Suprapubic skin (tissue), 4 donors: ENCODE results near the gene FAM78A. TPM values are rescaled to one million over a fixed set of nuclear protein-coding genes. Genes with fewer than 3 reads are reported as not detected.
A peak's percentile ranks its signal among the peaks of the same experiment; 100 is the strongest.

Experiments
- DNase-seq, 2 donors: peaks; one replicate each; pipeline ENCODE4 v3.0.0-alpha.2; 2019; ENCODE audit warnings: low spot score in 2 of 2
- H3K27ac ChIP-seq: fragments of 200-600 bp; sonication (generic); one replicate; pipeline ENCODE4 v1.5.1; 2019
- H3K27me3 ChIP-seq: fragments of 200-600 bp; sonication (generic); one replicate; pipeline ENCODE4 v1.5.1; 2019
- H3K36me3 ChIP-seq: fragments of 200-600 bp; sonication (generic); one replicate; pipeline ENCODE4 v1.5.1; 2019
- H3K4me1 ChIP-seq: fragments of 200-600 bp; sonication (generic); one replicate; pipeline ENCODE4 v1.5.1; 2019
- H3K4me3 ChIP-seq: fragments of 200-600 bp; sonication (generic); one replicate; pipeline ENCODE4 v1.5.1; 2019; ENCODE audit warnings: mild to moderate bottlenecking
- H3K9me3 ChIP-seq: fragments of 200-600 bp; sonication (generic); one replicate; pipeline ENCODE4 v1.5.1; 2019
- CTCF ChIP-seq, 2 donors: fragments of 200-600 bp in 1 of 2; fragments of 450-650 bp in 1 of 2; sonication (generic) in 1 of 2; IDR thresholded peaks; one replicate each; pipeline ENCODE4 v1.5.1; 2016 to 2019; ENCODE audit warnings: antibody characterized with exemption in 2 of 2, mild to moderate bottlenecking in 1 of 2, moderate library complexity in 1 of 2
- EP300 ChIP-seq: sonication (generic); formaldehyde crosslinking; IDR thresholded peaks from one replicate; pipeline ENCODE4 v1.6.1; 2017; ENCODE audit warnings: antibody characterized with exemption
- POLR2A ChIP-seq, 2 donors: fragments of 450-650 bp; IDR thresholded peaks; one replicate each; pipeline ENCODE4 v1.6.1; 2017; ENCODE audit warnings: antibody characterized with exemption in 2 of 2, mild to moderate bottlenecking in 2 of 2, moderate library complexity in 2 of 2
- POLR2AphosphoS5 ChIP-seq, 3 donors: sonication (generic); formaldehyde crosslinking; IDR thresholded peaks; one replicate each; pipeline ENCODE4 v1.6.1; 2017; ENCODE audit warnings: antibody characterized with exemption in 3 of 3
- WGBS: methylation state at CpG from one replicate; pipeline ENCODE4 v1.1.5; 2018; 5-methylcytosine and 5-hydroxymethylcytosine counted together
- total RNA-seq, 4 donors: library from RNA; depleted of rRNA; stranded (reverse); fragments of >200 nt; gene quantifications; one replicate each; pipeline ENCODE4 v1.1.0, GENCODE V29; 2016

FAM78A gene
- total RNA-seq, 4 donors from 2014 or later: 0.81 to 2.0 (median 1.3) TPM

- Histone ChIP-seq H3K4me1 (peaks cover 19% of the 10 kb centered on the region), H3K4me3 (peak overlapping the region; percentile 70), H3K27me3 (peaks cover 7% of the 10 kb centered on the region), H3K27ac (peak overlapping the region; percentile 65), H3K36me3 (no peaks in the 10 kb centered on the region), H3K9me3 (no peaks in the 10 kb centered on the region)
- whole genome bisulfite sequencing: 77% methylated on average over 15 of the region's 18 CpGs
- no peak for DNase-seq
- no peak for TF ChIP-seq POLR2AphosphoS5 (IDR thresholded peaks at IDR 0.05)
- TF ChIP-seq EP300: no peak
- TF ChIP-seq POLR2A (IDR thresholded peaks at IDR 0.05): no peak
- no peak for TF ChIP-seq CTCF (IDR thresholded peaks at IDR 0.05)
These were observed 1.5 kb downstream of the FAM78A start for GRCh38 chr9:131274674-131275331.

GRCh38 chr9:131273856-131274673 lies 2.2 kb downstream of the FAM78A start:
- peaks cover 19% of the 10 kb centered on the region for H3K4me1 ChIP-seq
- no peak for DNase-seq
- no peak for TF ChIP-seq POLR2A (IDR thresholded peaks at IDR 0.05)
- TF ChIP-seq EP300: no peak
- no peak for TF ChIP-seq POLR2AphosphoS5 (IDR thresholded peaks at IDR 0.05)
- no peak for TF ChIP-seq CTCF (IDR thresholded peaks at IDR 0.05)
- H3K27ac ChIP-seq: peak overlapping the region; percentile 19
- H3K9me3 ChIP-seq: no peaks in the 10 kb centered on the region
- 61% methylated on average over 12 of the region's 13 CpGs for WGBS
- peaks cover 7% of the 10 kb centered on the region for H3K27me3 ChIP-seq
- peak overlapping the region; percentile 70 for H3K4me3 ChIP-seq
- H3K36me3 ChIP-seq: no peaks in the 10 kb centered on the region

DNA sequence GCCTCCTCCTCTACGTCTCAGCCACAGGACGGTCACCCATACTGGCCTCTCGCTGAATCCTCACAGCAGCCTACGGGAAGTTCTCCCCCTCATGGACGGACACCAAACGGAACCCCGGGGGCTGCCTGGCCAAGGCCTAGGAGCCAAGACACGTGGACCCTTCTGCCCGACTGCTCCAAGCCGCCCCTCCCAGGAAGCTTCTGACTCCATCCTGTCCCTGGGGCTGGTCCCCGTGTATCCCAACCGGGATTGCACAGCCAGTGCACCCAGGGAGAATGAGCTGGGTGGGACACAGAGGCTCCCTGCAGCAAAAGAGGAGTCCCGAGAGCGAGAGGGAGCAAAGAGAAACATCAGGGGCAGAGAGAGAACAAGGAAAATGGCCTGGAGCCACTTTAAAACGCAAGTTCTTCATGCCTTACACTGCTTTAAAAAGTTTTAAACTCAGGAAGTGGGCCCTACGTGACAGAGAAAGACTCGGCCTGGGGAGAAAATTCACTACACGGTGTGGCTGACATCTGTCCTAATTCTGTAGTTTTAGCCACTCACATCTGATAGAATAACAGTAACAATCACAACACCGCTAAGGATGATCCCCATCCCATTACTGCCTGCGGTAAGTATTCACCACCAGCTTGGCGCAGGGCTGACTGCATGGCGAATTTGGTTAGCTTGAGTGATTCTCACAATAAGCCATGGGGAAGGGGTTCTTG lies 3.0 kb downstream of the FAM78A start:
- H3K36me3 ChIP-seq: no peaks in the 10 kb centered on the region

DNA sequence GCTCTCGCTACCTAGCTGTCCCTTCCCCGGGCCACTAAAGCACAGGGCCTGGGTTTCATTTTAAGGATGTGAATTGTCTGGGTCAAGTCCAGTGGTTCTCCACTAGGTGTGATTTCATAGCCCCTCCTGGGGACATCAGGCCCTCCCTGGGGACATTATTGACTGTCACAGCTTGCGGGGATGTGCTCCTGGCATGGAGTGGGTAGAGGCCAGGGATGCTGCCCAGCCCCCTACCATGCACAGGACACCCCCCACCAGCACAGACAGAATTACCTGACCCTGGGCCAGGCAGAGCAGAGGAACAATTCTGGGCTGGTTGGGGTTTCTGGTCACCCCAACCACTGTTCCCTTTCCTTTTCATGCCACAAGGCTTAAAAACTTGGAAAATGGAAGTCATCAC lies 4.1 kb downstream of the FAM78A start:
- TF ChIP-seq POLR2AphosphoS5 (IDR thresholded peaks at IDR 0.05): no peak
- TF ChIP-seq EP300: no peak
- no peak for TF ChIP-seq POLR2A (IDR thresholded peaks at IDR 0.05)
- TF ChIP-seq CTCF (IDR thresholded peaks at IDR 0.05): no peak
- H3K27ac ChIP-seq: no peak overlapping the region
- peaks cover 11% of the 10 kb centered on the region for H3K4me1 ChIP-seq
- no peaks in the 10 kb centered on the region for H3K9me3 ChIP-seq
- H3K4me3 ChIP-seq: no peak overlapping the region
- peaks cover 6% of the 10 kb centered on the region for H3K27me3 ChIP-seq
- DNase-seq: no peak
- 94% methylated on average over 3 of the region's 3 CpGs for WGBS
- no peaks in the 10 kb centered on the region for H3K36me3 ChIP-seq

More for the DNA sequence above, 3.0 kb downstream of the FAM78A start:
- WGBS: 62% methylated on average over 22 of the region's 22 CpGs
- no peak for DNase-seq
- peaks cover 18% of the 10 kb centered on the region for H3K4me1 ChIP-seq
- peaks cover 7% of the 10 kb centered on the region for H3K27me3 ChIP-seq
- TF ChIP-seq POLR2A (IDR thresholded peaks at IDR 0.05): no peak
- no peak for TF ChIP-seq EP300
- no peak for TF ChIP-seq CTCF (IDR thresholded peaks at IDR 0.05)
- no peak for TF ChIP-seq POLR2AphosphoS5 (IDR thresholded peaks at IDR 0.05)
- H3K27ac ChIP-seq: peak overlapping the region; percentile 19
- no peaks in the 10 kb centered on the region for H3K9me3 ChIP-seq
- peak overlapping the region; percentile 70 for H3K4me3 ChIP-seq
